GM23338 (cell line): ENCODE data around the gene TEN1.

Source experiments
- CTCF ChIP-seq, 2 experiments: fragments of 200-600 bp in 1 of 2; sonication (generic) in 1 of 2; conservative IDR thresholded peaks; 2 replicates each; pipeline versions ENCODE4 v1.5.1 to v1.6.1; 2016 to 2017; ENCODE audit warnings: antibody characterized with exemption in 2 of 2, low read depth in 2 of 2, mild to moderate bottlenecking in 2 of 2, moderate library complexity in 1 of 2
- EZH2 ChIP-seq: fragments of 200-600 bp; sonication (generic); IDR thresholded peaks from one replicate; pipeline ENCODE4 v1.8.0; 2017; ENCODE audit warnings: antibody characterized with exemption, mild to moderate bottlenecking, low read depth; ENCODE audit not compliant: unreplicated experiment

GRCh38 chr17:76022285-76022684 is 43.2 kb downstream of the TEN1 start:
- no peak for TF ChIP-seq EZH2
- TF ChIP-seq CTCF (conservative IDR thresholded peaks at IDR 0.05; ENCODE audit: low read depth in 2 of 2): no peak
